A673 (cell line): ENCODE data around the gene NR5A2. TPM values are rescaled to one million over a fixed set of nuclear protein-coding genes. Genes with fewer than 3 reads are reported as not detected.

Source experiments
- BruUV-seq: library from RNA; stranded (reverse); fragments of 400-500 nt; replicated peaks from 2 replicates; lab custom pipeline; 2021; lab: Mats Ljungman, UMichigan
- CTCF ChIA-PET: fragments of 300-600 bp; sonication (Branson Sonifier 250); formaldehyde crosslinking; loops from one replicate; lab custom pipeline; 2022; ENCODE audit warnings: antibody characterized with exemption; lab: Charles Lee
- POLR2A ChIA-PET: fragments of 300-600 bp; sonication (Branson Sonifier 250); formaldehyde crosslinking; loops from one replicate; lab custom pipeline; 2022; ENCODE audit warnings: antibody characterized with exemption; ENCODE audit not compliant: low non-redundant PET; lab: Charles Lee
- DNase-seq: peaks from one replicate; pipeline ENCODE4 v3.0.0-alpha.2; 2015; ENCODE audit warnings: low spot score
- H3K27ac ChIP-seq: fragments of 200-600 bp; sonication (generic); 2 replicates; pipeline ENCODE4 v1.5.1; 2016; ENCODE audit warnings: mixed run types, low read depth, mild to moderate bottlenecking, mixed read lengths, antibody characterized with exemption, low read length; ENCODE audit not compliant: poor library complexity, severe bottlenecking
- H3K27me3 ChIP-seq: fragments of 200-600 bp; sonication (generic); replicated peaks from 2 replicates; pipeline ENCODE4 v1.6.1; 2017; ENCODE audit warnings: mixed run types, low read depth, mild to moderate bottlenecking, mixed read lengths, antibody characterized with exemption, low read length; ENCODE audit not compliant: insufficient read depth, poor library complexity
- H3K36me3 ChIP-seq: fragments of 200-600 bp; sonication (generic); 2 replicates; pipeline ENCODE4 v1.6.1; 2016; ENCODE audit warnings: mixed run types, mild to moderate bottlenecking, mixed read lengths, antibody characterized with exemption, low read length; ENCODE audit not compliant: insufficient read depth, poor library complexity, severe bottlenecking
- H3K4me1 ChIP-seq: fragments of 200-600 bp; sonication (generic); 2 replicates; pipeline ENCODE4 v1.6.1; 2017; ENCODE audit warnings: mixed run types, mild to moderate bottlenecking, mixed read lengths, antibody characterized with exemption, low read length; ENCODE audit not compliant: insufficient read depth, poor library complexity, severe bottlenecking
- H3K4me3 ChIP-seq: fragments of 200-600 bp; sonication (generic); 2 replicates; pipeline ENCODE4 v1.5.1; 2016; ENCODE audit warnings: low read depth, mixed run types, mild to moderate bottlenecking, mixed read lengths, low read length; ENCODE audit not compliant: poor library complexity, severe bottlenecking
- H3K9me3 ChIP-seq: fragments of 200-600 bp; sonication (generic); 2 replicates; pipeline ENCODE4 v1.6.1; 2016; ENCODE audit warnings: mixed run types, low read depth, mild to moderate bottlenecking, mixed read lengths, antibody characterized with exemption, low read length; ENCODE audit not compliant: poor library complexity, severe bottlenecking
- CTCF ChIP-seq: fragments of 300-800, 200-600 bp; sonication (generic); conservative IDR thresholded peaks from 2 replicates; pipeline ENCODE4 v1.5.1; 2017; ENCODE audit warnings: low read depth, mild to moderate bottlenecking, antibody characterized with exemption, low read length, moderate library complexity, mixed read lengths
- EZH2 ChIP-seq: fragments of 200-600 bp; sonication (generic); IDR thresholded peaks from 2 replicates; pipeline ENCODE4 v1.6.1; 2017; ENCODE audit warnings: borderline replicate concordance, low read depth, mild to moderate bottlenecking, mixed read lengths, antibody characterized with exemption, low read length; ENCODE audit not compliant: poor library complexity, severe bottlenecking
- intact Hi-C: fragments of 100-400 bp; cut with micrococcal nuclease; formaldehyde crosslinking; loops from one replicate; pipeline ENCODE4 v1.10.0; 2022; ENCODE audit not compliant: unreplicated experiment
- total RNA-seq: library from RNA; stranded (reverse); gene quantifications from 2 replicates; pipeline ENCODE4 v1.2.3, GENCODE V29; 2021

NR5A2 gene
- total RNA-seq, 1 experiment from 2014 or later = not detected

GRCh38 chr1:200130552-200130951, 103.0 kb downstream of the NR5A2 start:
- DNase-seq = no peak
- Histone ChIP-seq H3K4me3 (no peak overlapping the region), H3K4me1 (no peaks in the 10 kb centered on the region), H3K27ac (no peak overlapping the region), H3K36me3 (no peaks in the 10 kb centered on the region), H3K9me3 (no peaks in the 10 kb centered on the region), H3K27me3 (no peaks in the 10 kb centered on the region)
- BruUV-seq = no TSS peak
- TF ChIP-seq CTCF = no peak
- POLR2A ChIA-PET = no interaction called here
- intact Hi-C loops = no loop called here
- CTCF ChIA-PET = no interaction called here

- TF ChIP-seq CTCF = no peak
- no peak for TF ChIP-seq EZH2
- CTCF ChIA-PET = no interaction called here
These were observed 104.1 kb downstream of the NR5A2 start for GRCh38 chr1:200131551-200132125.

GRCh38 chr1:200133123-200133522, 105.6 kb downstream of the NR5A2 start:
- H3K9me3 ChIP-seq = no peaks in the 10 kb centered on the region
- H3K4me1 ChIP-seq = no peaks in the 10 kb centered on the region
- intact Hi-C loops = no loop called here
- no peak overlapping the region for H3K27ac ChIP-seq
- no TSS peak for BruUV-seq
- H3K36me3 ChIP-seq = no peaks in the 10 kb centered on the region
- ChIA-PET POLR2A (no interaction called here), CTCF (no interaction called here)
- no peak for DNase-seq
- no peak overlapping the region for H3K4me3 ChIP-seq
- no peaks in the 10 kb centered on the region for H3K27me3 ChIP-seq
- TF ChIP-seq EZH2 (no peak), CTCF (no peak)

More at GRCh38 chr1:200131551-200132125, 104.1 kb downstream of the NR5A2 start:
- Histone ChIP-seq H3K27me3 (no peaks in the 10 kb centered on the region), H3K4me3 (no peak overlapping the region), H3K4me1 (no peaks in the 10 kb centered on the region), H3K9me3 (no peaks in the 10 kb centered on the region), H3K27ac (no peak overlapping the region), H3K36me3 (no peaks in the 10 kb centered on the region)
- intact Hi-C loops = no loop called here
- BruUV-seq = no TSS peak
- POLR2A ChIA-PET = no interaction called here
- no peak for DNase-seq
